ENCODE results near the gene ZDHHC12. TPM values are rescaled to one million over a fixed set of nuclear protein-coding genes. Genes with fewer than 3 reads are reported as not detected.

Gene ZDHHC12
- total RNA-seq, 1 donor from 2014 or later = 33.7 TPM

GRCh38 chr9:128757602-128758001, 33.7 kb upstream of the ZDHHC12 start:
- Mint-ChIP-seq H3K27ac (no peak overlapping the region), H3K36me3 (ENCODE audit: insufficient read depth) (no peaks in the 10 kb centered on the region), H3K9me3 (ENCODE audit: low read depth) (no peaks in the 10 kb centered on the region), H3K4me1 (ENCODE audit: low read depth) (no peaks in the 10 kb centered on the region), H3K27me3 (no peaks in the 10 kb centered on the region), H3K4me3 (ENCODE audit: low read depth) (no peak overlapping the region)
- TF ChIP-seq CTCF (IDR thresholded peaks at IDR 0.05; ENCODE audit: unreplicated experiment) = no peak
- DNase-seq (ENCODE audit: low spot score, unreplicated experiment) = no peak

- no peaks in the 10 kb centered on the region for H3K9me3 Mint-ChIP-seq (ENCODE audit: low read depth)
- H3K27me3 Mint-ChIP-seq = no peaks in the 10 kb centered on the region
- no peak for DNase-seq (ENCODE audit: low spot score, unreplicated experiment)
- no peak overlapping the region for H3K4me3 Mint-ChIP-seq (ENCODE audit: low read depth)
- no peaks in the 10 kb centered on the region for H3K4me1 Mint-ChIP-seq (ENCODE audit: low read depth)
- no peak overlapping the region for H3K27ac Mint-ChIP-seq
- no peak for TF ChIP-seq CTCF (IDR thresholded peaks at IDR 0.05; ENCODE audit: unreplicated experiment)
- no peaks in the 10 kb centered on the region for H3K36me3 Mint-ChIP-seq (ENCODE audit: insufficient read depth)
These were observed 29.7 kb upstream of the ZDHHC12 start for GRCh38 chr9:128753627-128754026.

- no peak overlapping the region for H3K4me3 Mint-ChIP-seq (ENCODE audit: low read depth)
- peaks cover 2% of the 10 kb centered on the region for H3K36me3 Mint-ChIP-seq (ENCODE audit: insufficient read depth)
- H3K4me1 Mint-ChIP-seq (ENCODE audit: low read depth) = no peaks in the 10 kb centered on the region
- H3K27me3 Mint-ChIP-seq = no peaks in the 10 kb centered on the region
- H3K27ac Mint-ChIP-seq = no peak overlapping the region
- no peaks in the 10 kb centered on the region for H3K9me3 Mint-ChIP-seq (ENCODE audit: low read depth)
- DNase-seq (ENCODE audit: low spot score, unreplicated experiment) = no peak
- TF ChIP-seq CTCF (IDR thresholded peaks at IDR 0.05; ENCODE audit: unreplicated experiment) = no peak
These were observed 27.1 kb upstream of the ZDHHC12 start for GRCh38 chr9:128750926-128751595.

GRCh38 chr9:128747241-128747640, 23.3 kb upstream of the ZDHHC12 start:
- Mint-ChIP-seq H3K27me3 (no peaks in the 10 kb centered on the region), H3K4me3 (ENCODE audit: low read depth) (no peak overlapping the region), H3K36me3 (ENCODE audit: insufficient read depth) (peaks cover 2% of the 10 kb centered on the region), H3K9me3 (ENCODE audit: low read depth) (no peaks in the 10 kb centered on the region), H3K27ac (no peak overlapping the region), H3K4me1 (ENCODE audit: low read depth) (no peaks in the 10 kb centered on the region)
- TF ChIP-seq CTCF (IDR thresholded peaks at IDR 0.05; ENCODE audit: unreplicated experiment) = no peak
- DNase-seq (ENCODE audit: low spot score, unreplicated experiment) = no peak

- H3K27ac Mint-ChIP-seq = no peak overlapping the region
- TF ChIP-seq CTCF (IDR thresholded peaks at IDR 0.05; ENCODE audit: unreplicated experiment) = no peak
- H3K4me1 Mint-ChIP-seq (ENCODE audit: low read depth) = no peaks in the 10 kb centered on the region
- no peaks in the 10 kb centered on the region for H3K9me3 Mint-ChIP-seq (ENCODE audit: low read depth)
- DNase-seq (ENCODE audit: low spot score, unreplicated experiment) = no peak
- peaks cover 2% of the 10 kb centered on the region for H3K36me3 Mint-ChIP-seq (ENCODE audit: insufficient read depth)
- H3K27me3 Mint-ChIP-seq = no peaks in the 10 kb centered on the region
- H3K4me3 Mint-ChIP-seq (ENCODE audit: low read depth) = no peak overlapping the region
These were observed 19.5 kb upstream of the ZDHHC12 start for GRCh38 chr9:128743421-128743820.

Data from progenitor cell of endocrine pancreas (in vitro differentiated cells).